GM23338 (cell line): Measurements from ENCODE around the gene NLGN4X. TPM values are rescaled to one million over a fixed set of nuclear protein-coding genes. Genes with fewer than 3 reads are reported as not detected.

Source experiments
- ATAC-seq: fragments of 200-7000 bp; cut with Tn5 transposase; 3 replicates; pipeline ENCODE4 v1.9.1; 2020
- DNase-seq: peaks from one replicate; pipeline ENCODE4 v3.0.0-alpha.2; 2015; ENCODE audit warnings: low spot score
- H2AFZ ChIP-seq: fragments of 200-600 bp; sonication (generic); 2 replicates; pipeline ENCODE4 v1.8.0; 2016; ENCODE audit warnings: antibody characterized with exemption, mild to moderate bottlenecking, moderate library complexity
- H3F3A ChIP-seq: fragments of 200-600 bp; sonication (generic); replicated peaks from 2 replicates; pipeline ENCODE4 v1.8.0; 2017; ENCODE audit warnings: antibody characterized with exemption, mixed run types, low read depth
- H3K27ac ChIP-seq: fragments of 200-600 bp; sonication (generic); 2 replicates; pipeline ENCODE4 v1.6.1; 2016; ENCODE audit warnings: low read depth
- H3K27me3 ChIP-seq: fragments of 200-600 bp; sonication (generic); 2 replicates; pipeline ENCODE4 v1.8.0; 2016; ENCODE audit warnings: mild to moderate bottlenecking, mixed run types, moderate library complexity; ENCODE audit not compliant: insufficient read depth
- H3K36me3 ChIP-seq: fragments of 200-600 bp; sonication (generic); 2 replicates; pipeline ENCODE4 v1.8.0; 2016; ENCODE audit warnings: mild to moderate bottlenecking; ENCODE audit not compliant: insufficient read depth
- H3K4me1 ChIP-seq: fragments of 200-600 bp; sonication (generic); 2 replicates; pipeline ENCODE4 v1.8.0; 2016; ENCODE audit warnings: mild to moderate bottlenecking, moderate library complexity; ENCODE audit not compliant: insufficient read depth
- H3K4me2 ChIP-seq: fragments of 200-600 bp; sonication (generic); 2 replicates; pipeline ENCODE4 v1.7.1; 2017; ENCODE audit warnings: mixed run types
- H3K4me3 ChIP-seq: fragments of 200-600 bp; sonication (generic); 2 replicates; pipeline ENCODE4 v1.6.1; 2016; ENCODE audit warnings: mixed run types
- H3K79me2 ChIP-seq: fragments of 200-600 bp; sonication (generic); replicated peaks from 2 replicates; pipeline ENCODE4 v1.8.0; 2017; ENCODE audit warnings: mild to moderate bottlenecking; ENCODE audit not compliant: insufficient read depth
- H3K9me2 ChIP-seq: fragments of 200-600 bp; sonication (generic); 2 replicates; pipeline ENCODE4 v1.8.0; 2017; ENCODE audit not compliant: insufficient read depth
- H4K20me1 ChIP-seq: fragments of 200-600 bp; sonication (generic); replicated peaks from 2 replicates; pipeline ENCODE4 v1.8.0; 2017; ENCODE audit warnings: mild to moderate bottlenecking; ENCODE audit not compliant: insufficient read depth
- H3K27ac Mint-ChIP-seq: 2 replicates; pipeline ENCODE4 v1.8.0; 2020; ENCODE audit warnings: inconsistent platforms, mild to moderate bottlenecking, moderate library complexity, mixed read lengths
- H3K27me3 Mint-ChIP-seq: 3 replicates; pipeline ENCODE4 v1.8.0; 2022; ENCODE audit warnings: low read depth, mild to moderate bottlenecking, moderate library complexity, mixed read lengths, inconsistent platforms; ENCODE audit not compliant: insufficient read depth, poor library complexity
- H3K36me3 Mint-ChIP-seq: 3 replicates; pipeline ENCODE4 v1.8.0; 2021; ENCODE audit warnings: low read depth, mild to moderate bottlenecking, inconsistent platforms, moderate library complexity, mixed read lengths
- H3K4me1 Mint-ChIP-seq: 3 replicates; pipeline ENCODE4 v1.8.0; 2020; ENCODE audit warnings: mild to moderate bottlenecking, inconsistent platforms, mixed read lengths
- H3K4me3 Mint-ChIP-seq: 3 replicates; pipeline ENCODE4 v1.8.0; 2021; ENCODE audit warnings: moderate library complexity, mild to moderate bottlenecking, inconsistent platforms, mixed read lengths
- H3K9me3 Mint-ChIP-seq: 3 replicates; pipeline ENCODE4 v1.8.0; 2020; ENCODE audit warnings: moderate library complexity, mild to moderate bottlenecking, inconsistent platforms, mixed read lengths
- EZH2phosphoT487 ChIP-seq: fragments of 200-600 bp; sonication (generic); IDR thresholded peaks from one replicate; pipeline ENCODE4 v1.8.1; 2018; ENCODE audit warnings: antibody characterized with exemption; ENCODE audit not compliant: unreplicated experiment
- NANOG ChIP-seq: IDR thresholded peaks from 2 replicates; pipeline ENCODE4 v1.6.1; 2016; ENCODE audit warnings: antibody characterized with exemption, borderline replicate concordance
- STAT1 ChIP-seq: IDR thresholded peaks from one replicate; pipeline ENCODE4 v1.6.1; 2016; ENCODE audit warnings: antibody characterized with exemption; ENCODE audit not compliant: unreplicated experiment
- ZNF114 ChIP-seq: fragments of 250-450 bp; sonication (Bioruptor Pico); IDR thresholded peaks from 2 replicates; pipeline ENCODE4 v1.5.0; 2020; ENCODE audit warnings: mild to moderate bottlenecking, moderate library complexity
- polyA plus RNA-seq: library from polyadenylated mRNA; unstranded; fragments of >200 nt; fragmentation: Nextera tagmentation; extraction: Ambion mirVana; gene quantifications from 2 replicates; pipeline ENCODE4 v1.2.1, GENCODE V29; 2016
- total RNA-seq: library from RNA; depleted of rRNA; stranded (reverse); fragments of >200 nt; shearing (Covaris generic); gene quantifications from 2 replicates; pipeline ENCODE4 v1.2.3, GENCODE V29; 2014
- TF ChIP-seq, protein P1 (sequence below), 2 experiments: fragments of 200-600 bp in 1 of 2; sonication (generic) in 1 of 2; conservative IDR thresholded peaks; 2 replicates each; pipeline versions ENCODE4 v1.5.1 to v1.6.1; 2016 to 2017; ENCODE audit warnings: antibody characterized with exemption in 2 of 2, low read depth in 2 of 2, mild to moderate bottlenecking in 2 of 2, moderate library complexity in 1 of 2
- TF ChIP-seq, protein P2 (sequence below): IDR thresholded peaks from 2 replicates; pipeline ENCODE4 v1.6.1; 2016; ENCODE audit warnings: antibody characterized with exemption
- TF ChIP-seq, protein P3 (sequence below): fragments of 250-450 bp; sonication (Bioruptor Pico); IDR thresholded peaks from 2 replicates; pipeline ENCODE4 v1.5.0; 2020; ENCODE audit warnings: mild to moderate bottlenecking, moderate library complexity

The NLGN4X gene
- total and polyA plus RNA-seq, 2 experiments from 2014 or later = 36.0 to 86.5 TPM

DNA sequence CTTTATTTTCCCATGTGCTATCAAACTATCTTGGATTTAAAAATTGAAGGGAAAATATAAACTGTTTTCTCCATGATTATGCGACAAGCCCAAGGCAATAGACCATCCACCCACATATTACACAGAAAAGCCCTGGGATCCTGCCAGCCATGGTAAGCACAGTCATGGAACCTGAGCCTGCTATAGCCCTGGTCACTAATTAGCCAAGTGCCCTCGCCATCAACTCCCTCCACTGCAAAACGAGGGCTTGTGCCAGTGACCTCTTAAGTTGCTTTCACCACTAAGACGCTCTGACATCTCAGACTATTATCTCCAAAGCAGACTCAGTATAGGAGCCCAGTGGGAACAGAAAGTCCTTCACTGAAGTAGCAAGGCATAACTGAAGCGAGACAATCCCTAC is 69.2 kb downstream of the NLGN4X start:
- peaks cover 85% of the 10 kb centered on the region for H3K79me2 ChIP-seq
- Mint-ChIP-seq H3K27me3 (peaks cover 1% of the 10 kb centered on the region), H3K4me3 (no peak overlapping the region), H3K36me3 (peaks cover 50% of the 10 kb centered on the region), H3K9me3 (peaks cover 10% of the 10 kb centered on the region), H3K4me1 (no peaks in the 10 kb centered on the region), H3K27ac (no peak overlapping the region)
- no peak for DNase-seq
- no peaks in the 10 kb centered on the region for H3K27me3 ChIP-seq
- no peaks in the 10 kb centered on the region for H3K36me3 ChIP-seq
- no peak overlapping the region for H3K4me3 ChIP-seq
- ATAC-seq = no peak
- no peaks in the 10 kb centered on the region for H3K9me2 ChIP-seq
- no peak overlapping the region for H2AFZ ChIP-seq
- H3K27ac ChIP-seq = no peak overlapping the region
- no peaks in the 10 kb centered on the region for H3F3A ChIP-seq
- H3K4me2 ChIP-seq = no peak overlapping the region
- no peaks in the 10 kb centered on the region for H3K4me1 ChIP-seq
- no peak for TF ChIP-seq STAT1
- TF ChIP-seq, protein P1, sequence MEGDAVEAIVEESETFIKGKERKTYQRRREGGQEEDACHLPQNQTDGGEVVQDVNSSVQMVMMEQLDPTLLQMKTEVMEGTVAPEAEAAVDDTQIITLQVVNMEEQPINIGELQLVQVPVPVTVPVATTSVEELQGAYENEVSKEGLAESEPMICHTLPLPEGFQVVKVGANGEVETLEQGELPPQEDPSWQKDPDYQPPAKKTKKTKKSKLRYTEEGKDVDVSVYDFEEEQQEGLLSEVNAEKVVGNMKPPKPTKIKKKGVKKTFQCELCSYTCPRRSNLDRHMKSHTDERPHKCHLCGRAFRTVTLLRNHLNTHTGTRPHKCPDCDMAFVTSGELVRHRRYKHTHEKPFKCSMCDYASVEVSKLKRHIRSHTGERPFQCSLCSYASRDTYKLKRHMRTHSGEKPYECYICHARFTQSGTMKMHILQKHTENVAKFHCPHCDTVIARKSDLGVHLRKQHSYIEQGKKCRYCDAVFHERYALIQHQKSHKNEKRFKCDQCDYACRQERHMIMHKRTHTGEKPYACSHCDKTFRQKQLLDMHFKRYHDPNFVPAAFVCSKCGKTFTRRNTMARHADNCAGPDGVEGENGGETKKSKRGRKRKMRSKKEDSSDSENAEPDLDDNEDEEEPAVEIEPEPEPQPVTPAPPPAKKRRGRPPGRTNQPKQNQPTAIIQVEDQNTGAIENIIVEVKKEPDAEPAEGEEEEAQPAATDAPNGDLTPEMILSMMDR (conservative IDR thresholded peaks at IDR 0.05; ENCODE audit: low read depth in 2 of 2) = no peak
- peaks cover 3% of the 10 kb centered on the region for H4K20me1 ChIP-seq

DNA sequence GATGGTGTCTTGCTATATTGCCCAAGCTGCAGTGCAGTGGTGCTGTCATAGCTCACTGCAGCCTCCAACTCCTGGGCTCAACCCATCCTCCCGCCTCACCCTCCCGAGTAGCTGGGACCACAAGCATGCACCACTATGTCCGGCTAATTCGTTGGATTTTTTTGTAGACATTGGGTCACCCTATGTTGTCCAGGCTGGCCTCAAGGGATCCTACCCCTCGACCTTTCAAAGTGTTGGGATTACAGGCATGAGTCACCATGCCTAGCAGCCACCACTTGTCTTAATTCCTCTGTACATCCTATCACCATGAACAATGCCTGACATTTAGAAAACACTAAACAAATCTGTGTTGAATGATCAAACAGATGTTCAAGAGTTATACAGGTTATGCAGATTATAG is 76.7 kb downstream of the NLGN4X start:
- Histone ChIP-seq H4K20me1 (peaks cover 6% of the 10 kb centered on the region), H3K4me3 (no peak overlapping the region), H3K36me3 (peaks cover 4% of the 10 kb centered on the region; the same call in 1 of the 2 replicates), H2AFZ (no peak overlapping the region), H3F3A (no peaks in the 10 kb centered on the region), H3K4me2 (no peak overlapping the region), H3K79me2 (peaks cover 99% of the 10 kb centered on the region), H3K27me3 (no peaks in the 10 kb centered on the region), H3K9me2 (no peaks in the 10 kb centered on the region), H3K4me1 (peaks cover 7% of the 10 kb centered on the region; the same call in 1 of the 2 replicates), H3K27ac (no peak overlapping the region)
- DNase-seq (no peak), ATAC-seq (no peak)
- H3K9me3 Mint-ChIP-seq = no peaks in the 10 kb centered on the region
- TF ChIP-seq EZH2phosphoT487 = no peak
- TF ChIP-seq, protein P2, sequence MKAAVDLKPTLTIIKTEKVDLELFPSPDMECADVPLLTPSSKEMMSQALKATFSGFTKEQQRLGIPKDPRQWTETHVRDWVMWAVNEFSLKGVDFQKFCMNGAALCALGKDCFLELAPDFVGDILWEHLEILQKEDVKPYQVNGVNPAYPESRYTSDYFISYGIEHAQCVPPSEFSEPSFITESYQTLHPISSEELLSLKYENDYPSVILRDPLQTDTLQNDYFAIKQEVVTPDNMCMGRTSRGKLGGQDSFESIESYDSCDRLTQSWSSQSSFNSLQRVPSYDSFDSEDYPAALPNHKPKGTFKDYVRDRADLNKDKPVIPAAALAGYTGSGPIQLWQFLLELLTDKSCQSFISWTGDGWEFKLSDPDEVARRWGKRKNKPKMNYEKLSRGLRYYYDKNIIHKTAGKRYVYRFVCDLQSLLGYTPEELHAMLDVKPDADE = no peak
- TF ChIP-seq ZNF114 (CRISPR knock-in tag) = no peak
- TF ChIP-seq, protein P3, sequence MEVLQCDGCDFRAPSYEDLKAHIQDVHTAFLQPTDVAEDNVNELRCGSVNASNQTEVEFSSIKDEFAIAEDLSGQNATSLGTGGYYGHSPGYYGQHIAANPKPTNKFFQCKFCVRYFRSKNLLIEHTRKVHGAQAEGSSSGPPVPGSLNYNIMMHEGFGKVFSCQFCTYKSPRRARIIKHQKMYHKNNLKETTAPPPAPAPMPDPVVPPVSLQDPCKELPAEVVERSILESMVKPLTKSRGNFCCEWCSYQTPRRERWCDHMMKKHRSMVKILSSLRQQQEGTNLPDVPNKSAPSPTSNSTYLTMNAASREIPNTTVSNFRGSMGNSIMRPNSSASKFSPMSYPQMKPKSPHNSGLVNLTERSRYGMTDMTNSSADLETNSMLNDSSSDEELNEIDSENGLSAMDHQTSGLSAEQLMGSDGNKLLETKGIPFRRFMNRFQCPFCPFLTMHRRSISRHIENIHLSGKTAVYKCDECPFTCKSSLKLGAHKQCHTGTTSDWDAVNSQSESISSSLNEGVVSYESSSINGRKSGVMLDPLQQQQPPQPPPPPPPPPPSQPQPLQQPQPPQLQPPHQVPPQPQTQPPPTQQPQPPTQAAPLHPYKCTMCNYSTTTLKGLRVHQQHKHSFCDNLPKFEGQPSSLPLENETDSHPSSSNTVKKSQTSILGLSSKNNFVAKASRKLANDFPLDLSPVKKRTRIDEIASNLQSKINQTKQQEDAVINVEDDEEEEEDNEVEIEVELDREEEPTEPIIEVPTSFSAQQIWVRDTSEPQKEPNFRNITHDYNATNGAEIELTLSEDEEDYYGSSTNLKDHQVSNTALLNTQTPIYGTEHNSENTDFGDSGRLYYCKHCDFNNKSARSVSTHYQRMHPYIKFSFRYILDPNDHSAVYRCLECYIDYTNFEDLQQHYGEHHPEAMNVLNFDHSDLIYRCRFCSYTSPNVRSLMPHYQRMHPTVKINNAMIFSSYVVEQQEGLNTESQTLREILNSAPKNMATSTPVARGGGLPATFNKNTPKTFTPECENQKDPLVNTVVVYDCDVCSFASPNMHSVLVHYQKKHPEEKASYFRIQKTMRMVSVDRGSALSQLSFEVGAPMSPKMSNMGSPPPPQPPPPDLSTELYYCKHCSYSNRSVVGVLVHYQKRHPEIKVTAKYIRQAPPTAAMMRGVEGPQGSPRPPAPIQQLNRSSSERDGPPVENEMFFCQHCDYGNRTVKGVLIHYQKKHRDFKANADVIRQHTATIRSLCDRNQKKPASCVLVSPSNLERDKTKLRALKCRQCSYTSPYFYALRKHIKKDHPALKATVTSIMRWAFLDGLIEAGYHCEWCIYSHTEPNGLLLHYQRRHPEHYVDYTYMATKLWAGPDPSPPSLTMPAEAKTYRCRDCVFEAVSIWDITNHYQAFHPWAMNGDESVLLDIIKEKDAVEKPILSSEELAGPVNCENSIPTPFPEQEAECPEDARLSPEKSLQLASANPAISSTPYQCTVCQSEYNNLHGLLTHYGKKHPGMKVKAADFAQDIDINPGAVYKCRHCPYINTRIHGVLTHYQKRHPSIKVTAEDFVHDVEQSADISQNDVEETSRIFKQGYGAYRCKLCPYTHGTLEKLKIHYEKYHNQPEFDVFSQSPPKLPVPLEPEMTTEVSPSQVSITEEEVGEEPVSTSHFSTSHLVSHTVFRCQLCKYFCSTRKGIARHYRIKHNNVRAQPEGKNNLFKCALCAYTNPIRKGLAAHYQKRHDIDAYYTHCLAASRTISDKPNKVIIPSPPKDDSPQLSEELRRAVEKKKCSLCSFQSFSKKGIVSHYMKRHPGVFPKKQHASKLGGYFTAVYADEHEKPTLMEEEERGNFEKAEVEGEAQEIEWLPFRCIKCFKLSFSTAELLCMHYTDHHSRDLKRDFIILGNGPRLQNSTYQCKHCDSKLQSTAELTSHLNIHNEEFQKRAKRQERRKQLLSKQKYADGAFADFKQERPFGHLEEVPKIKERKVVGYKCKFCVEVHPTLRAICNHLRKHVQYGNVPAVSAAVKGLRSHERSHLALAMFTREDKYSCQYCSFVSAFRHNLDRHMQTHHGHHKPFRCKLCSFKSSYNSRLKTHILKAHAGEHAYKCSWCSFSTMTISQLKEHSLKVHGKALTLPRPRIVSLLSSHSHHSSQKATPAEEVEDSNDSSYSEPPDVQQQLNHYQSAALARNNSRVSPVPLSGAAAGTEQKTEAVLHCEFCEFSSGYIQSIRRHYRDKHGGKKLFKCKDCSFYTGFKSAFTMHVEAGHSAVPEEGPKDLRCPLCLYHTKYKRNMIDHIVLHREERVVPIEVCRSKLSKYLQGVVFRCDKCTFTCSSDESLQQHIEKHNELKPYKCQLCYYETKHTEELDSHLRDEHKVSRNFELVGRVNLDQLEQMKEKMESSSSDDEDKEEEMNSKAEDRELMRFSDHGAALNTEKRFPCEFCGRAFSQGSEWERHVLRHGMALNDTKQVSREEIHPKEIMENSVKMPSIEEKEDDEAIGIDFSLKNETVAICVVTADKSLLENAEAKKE (CRISPR knock-in tag) = no peak
- TF ChIP-seq NANOG = no peak
- TF ChIP-seq, protein P1 (conservative IDR thresholded peaks at IDR 0.05; ENCODE audit: low read depth in 2 of 2) = no peak
- H3K36me3 Mint-ChIP-seq = peaks cover 33% of the 10 kb centered on the region
- no peak overlapping the region for H3K4me3 Mint-ChIP-seq
- H3K27me3 Mint-ChIP-seq = peaks cover 4% of the 10 kb centered on the region
- peaks cover 16% of the 10 kb centered on the region for H3K4me1 Mint-ChIP-seq
- H3K27ac Mint-ChIP-seq = no peak overlapping the region
